GM18505 (cell line): Measurements from ENCODE around the gene ANKS1B.

Source experiments
- ATAC-seq: cut with Tn5 transposase; IDR thresholded peaks from one replicate; pipeline ENCODE4 v1.9.1; 2021; ENCODE audit not compliant: unreplicated experiment
- POLR2A ChIP-seq: IDR thresholded peaks from 4 replicates; pipeline ENCODE4 v1.6.1; 2011; ENCODE audit warnings: borderline replicate concordance; ENCODE audit not compliant: insufficient read depth, insufficient read length; ENCODE audit errors: extremely low read depth

ANKS1B gene

GRCh38 chr12:99879439-99879838 is 105.3 kb downstream of the ANKS1B start:
- no peak for ATAC-seq
- no peak for TF ChIP-seq POLR2A

GRCh38 chr12:99875081-99875480 is 109.7 kb downstream of the ANKS1B start:
- TF ChIP-seq POLR2A: no peak
- ATAC-seq: no peak

- no peak for TF ChIP-seq POLR2A
- no peak for ATAC-seq
These were observed 114.7 kb downstream of the ANKS1B start for GRCh38 chr12:99870085-99870484.

GRCh38 chr12:99861731-99862130 is 123.0 kb downstream of the ANKS1B start:
- no peak for ATAC-seq
- no peak for TF ChIP-seq POLR2A

- TF ChIP-seq POLR2A: no peak
- no peak for ATAC-seq
These were observed 125.6 kb downstream of the ANKS1B start for GRCh38 chr12:99859126-99859525.

GRCh38 chr12:99852666-99853065 is 132.1 kb downstream of the ANKS1B start:
- no peak for TF ChIP-seq POLR2A
- no peak for ATAC-seq

GRCh38 chr12:99847936-99848335 is 136.8 kb downstream of the ANKS1B start:
- ATAC-seq: no peak
- TF ChIP-seq POLR2A: no peak

GRCh38 chr12:99834710-99835109 is 150.0 kb downstream of the ANKS1B start:
- no peak for TF ChIP-seq POLR2A
- ATAC-seq: no peak

- no peak for ATAC-seq
These were observed 151.3 kb downstream of the ANKS1B start for GRCh38 chr12:99833397-99833796.

GRCh38 chr12:99824900-99825542 is 159.7 kb downstream of the ANKS1B start:
- no peak for ATAC-seq
- no peak for TF ChIP-seq POLR2A

More at GRCh38 chr12:99833397-99833796, 151.3 kb downstream of the ANKS1B start:
- TF ChIP-seq POLR2A: no peak

- no peak for ATAC-seq
- TF ChIP-seq POLR2A: no peak
These were observed 162.5 kb downstream of the ANKS1B start for GRCh38 chr12:99822273-99822672.

- no peak for TF ChIP-seq POLR2A
- no peak for ATAC-seq
These were observed 173.8 kb downstream of the ANKS1B start for GRCh38 chr12:99810718-99811593.

- no peak for TF ChIP-seq POLR2A
- ATAC-seq: no peak
These were observed 174.8 kb downstream of the ANKS1B start for GRCh38 chr12:99809909-99810308.

GRCh38 chr12:99806304-99806703 is 178.4 kb downstream of the ANKS1B start:
- TF ChIP-seq POLR2A: no peak
- ATAC-seq: no peak
